ENCODE results near the gene PPP6R1. TPM values are rescaled to one million over a fixed set of nuclear protein-coding genes. Genes with fewer than 3 reads are reported as not detected.
A peak's percentile ranks its signal among the peaks of the same experiment; 100 is the strongest.

The PPP6R1 gene
- total and polyA plus RNA-seq, 2 of the 13 experiments (the other 11 are each of a cell fraction or from before 2014, with no cell fraction given), result 25.8 to 54.0 TPM

- TF ChIP-seq ARID4A (CRISPR knock-in tag; IDR thresholded peaks at IDR 0.05; ENCODE audit: borderline replicate concordance) (peak; percentile 98), ZMYM4 (CRISPR knock-in tag; IDR thresholded peaks at IDR 0.05) (peak; percentile 79), ZFP37 (CRISPR knock-in tag; IDR thresholded peaks at IDR 0.05; ENCODE audit: borderline replicate concordance) (peak; percentile 99), FOXK1 (CRISPR knock-in tag; IDR thresholded peaks at IDR 0.05; ENCODE audit: borderline replicate concordance, low read depth) (peak; percentile 98), NCOA5 (CRISPR knock-in tag; IDR thresholded peaks at IDR 0.05) (no peak), FOXJ3 (CRISPR knock-in tag; IDR thresholded peaks at IDR 0.05; ENCODE audit: borderline replicate concordance) (peak; percentile 64; the same call in 1 of the 2 replicates), ZKSCAN8 (CRISPR knock-in tag; IDR thresholded peaks at IDR 0.05; ENCODE audit: borderline replicate concordance) (peak; percentile 75; the same call in 1 of the 2 replicates), NCOA1 (CRISPR knock-in tag; IDR thresholded peaks at IDR 0.05) (peak; percentile 79), NCOR1 (IDR thresholded peaks at IDR 0.05; ENCODE audit: borderline replicate concordance, low read length) (no peak), ZNF33A (CRISPR knock-in tag; IDR thresholded peaks at IDR 0.05; ENCODE audit: borderline replicate concordance) (0 out of 2 replicates have a peak, but pooled peaks have one; percentile 66), NFKB2 (CRISPR knock-in tag; IDR thresholded peaks at IDR 0.05; ENCODE audit: borderline replicate concordance) (peak; percentile 98), ZNF770 (CRISPR knock-in tag; IDR thresholded peaks at IDR 0.05) (no peak; the same call in 1 of the 2 replicates), KDM6A (CRISPR knock-in tag; IDR thresholded peaks at IDR 0.05; ENCODE audit: low read depth) (no peak), ZIK1 (CRISPR knock-in tag; IDR thresholded peaks at IDR 0.05; ENCODE audit: borderline replicate concordance, low read depth) (peak; percentile 94), MED13 (CRISPR knock-in tag; IDR thresholded peaks at IDR 0.05) (peak; percentile 93), SALL1 (CRISPR knock-in tag; IDR thresholded peaks at IDR 0.05) (peak; percentile 95), RELA (CRISPR knock-in tag; IDR thresholded peaks at IDR 0.05) (peak; percentile 80; the same call in 1 of the 2 replicates), PAX8 (CRISPR knock-in tag; IDR thresholded peaks at IDR 0.05; ENCODE audit: borderline replicate concordance) (peak; percentile 90; the same call in 1 of the 2 replicates), FOXP4 (CRISPR knock-in tag; IDR thresholded peaks at IDR 0.05) (peak; percentile 75), NKX3-1 (CRISPR knock-in tag; IDR thresholded peaks at IDR 0.05) (peak; percentile 99), ZSCAN25 (CRISPR knock-in tag; IDR thresholded peaks at IDR 0.05) (peak; percentile 73), FOXA3 (CRISPR knock-in tag; IDR thresholded peaks at IDR 0.05) (peak; percentile 86), HDAC2 (CRISPR knock-in tag; IDR thresholded peaks at IDR 0.05) (peak; percentile 92)
Observed at GRCh38 chr19:55216461-55217198, 42.2 kb downstream of the PPP6R1 start (continued).
